ENCODE results near the gene NUP214.
"Not testable (repeated sequence)": the region's sequence is repeated elsewhere in the genome, so short reads cannot be mapped to it uniquely, and the experiment has no call there.

NUP214 gene

GRCh38 chr9:131193051-131193450 lies 67.7 kb downstream of the NUP214 start:
- no peak for DNase-seq (ENCODE audit: low read depth)

- no peak for DNase-seq (ENCODE audit: low read depth)
Measured at GRCh38 chr9:131194762-131195161, 69.4 kb downstream of the NUP214 start.

DNA sequence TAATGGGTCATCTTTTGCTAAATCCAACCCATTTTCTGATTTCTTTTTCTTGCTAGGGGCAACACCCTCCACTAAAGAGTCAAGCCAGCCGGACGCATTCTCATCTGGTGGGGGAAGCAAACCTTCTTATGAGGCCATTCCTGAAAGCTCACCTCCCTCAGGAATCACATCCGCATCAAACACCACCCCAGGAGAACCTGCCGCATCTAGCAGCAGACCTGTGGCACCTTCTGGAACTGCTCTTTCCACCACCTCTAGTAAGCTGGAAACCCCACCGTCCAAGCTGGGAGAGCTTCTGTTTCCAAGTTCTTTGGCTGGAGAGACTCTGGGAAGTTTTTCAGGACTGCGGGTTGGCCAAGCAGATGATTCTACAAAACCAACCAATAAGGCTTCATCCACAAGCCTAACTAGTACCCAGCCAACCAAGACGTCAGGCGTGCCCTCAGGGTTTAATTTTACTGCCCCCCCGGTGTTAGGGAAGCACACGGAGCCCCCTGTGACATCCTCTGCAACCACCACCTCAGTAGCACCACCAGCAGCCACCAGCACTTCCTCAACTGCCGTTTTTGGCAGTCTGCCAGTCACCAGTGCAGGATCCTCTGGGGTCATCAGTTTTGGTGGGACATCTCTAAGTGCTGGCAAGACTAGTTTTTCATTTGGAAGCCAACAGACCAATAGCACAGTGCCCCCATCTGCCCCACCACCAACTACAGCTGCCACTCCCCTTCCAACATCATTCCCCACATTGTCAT lies 72.0 kb downstream of the NUP214 start:
- no peak for DNase-seq (ENCODE audit: low read depth)

GRCh38 chr9:131198041-131198715 lies 72.8 kb downstream of the NUP214 start:
- no peak for DNase-seq (ENCODE audit: low read depth)

- DNase-seq (ENCODE audit: low read depth) = no peak
Measured at GRCh38 chr9:131201856-131202255, 76.5 kb downstream of the NUP214 start.

DNA sequence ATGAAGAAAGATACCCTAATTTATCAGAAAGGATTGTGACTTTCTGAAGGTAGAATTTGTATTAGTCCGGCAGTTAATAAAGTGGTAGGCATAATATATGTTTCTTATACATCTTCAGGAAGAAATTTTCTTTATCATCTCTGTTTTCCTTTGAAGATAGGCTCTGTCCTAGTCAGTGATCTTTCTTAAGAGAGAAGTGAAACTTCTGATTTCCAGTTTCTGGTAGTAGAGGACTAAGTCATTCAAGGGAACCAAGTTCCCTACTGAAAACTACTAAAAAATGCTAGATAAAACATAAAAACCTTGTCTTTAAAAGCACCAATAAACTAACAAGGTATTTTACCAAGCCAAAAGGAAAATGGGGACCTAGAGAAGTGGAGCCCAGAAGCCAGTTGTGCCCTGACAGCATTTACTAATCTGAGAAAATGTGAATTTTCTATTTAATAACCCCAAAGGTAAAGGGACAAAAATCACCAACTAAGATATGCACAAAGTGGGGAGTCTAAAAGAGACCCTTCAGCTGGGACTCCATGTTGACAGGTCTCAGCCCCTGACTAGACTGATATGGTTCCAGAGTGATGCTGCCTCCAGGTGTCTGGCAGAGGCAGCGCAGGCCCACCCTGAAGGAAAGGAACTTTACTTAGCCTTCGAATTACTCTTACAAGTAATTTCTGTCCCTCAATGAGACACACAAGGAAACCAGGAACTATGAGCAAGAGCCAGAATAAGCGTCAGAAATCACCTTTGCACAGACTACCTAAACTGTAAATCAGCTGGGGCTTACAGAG lies 78.2 kb downstream of the NUP214 start:
- no peak for DNase-seq (ENCODE audit: low read depth)

- no peak for DNase-seq (ENCODE audit: low read depth)
Measured at GRCh38 chr9:131204285-131204684, 78.9 kb downstream of the NUP214 start.

DNA sequence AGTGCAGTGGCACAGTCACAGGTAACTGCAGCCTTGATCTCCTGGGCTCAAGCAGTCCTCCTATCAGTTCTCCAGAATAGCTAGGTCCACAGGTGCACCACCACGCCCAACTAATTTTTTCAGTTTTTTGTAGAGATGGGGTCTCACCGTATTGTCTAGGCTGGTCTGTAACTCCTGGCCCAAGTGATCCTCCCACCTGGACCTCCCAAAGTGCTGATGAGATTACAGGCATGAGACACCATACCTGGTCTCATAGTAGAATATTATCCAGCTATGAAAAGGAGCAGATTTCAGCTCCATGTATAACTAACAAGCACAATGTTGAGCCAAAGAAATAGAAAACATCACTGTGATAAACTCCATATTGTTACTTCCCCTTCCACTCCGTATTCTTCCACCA lies 81.1 kb downstream of the NUP214 start:
- DNase-seq (ENCODE audit: low read depth) = no peak

DNA sequence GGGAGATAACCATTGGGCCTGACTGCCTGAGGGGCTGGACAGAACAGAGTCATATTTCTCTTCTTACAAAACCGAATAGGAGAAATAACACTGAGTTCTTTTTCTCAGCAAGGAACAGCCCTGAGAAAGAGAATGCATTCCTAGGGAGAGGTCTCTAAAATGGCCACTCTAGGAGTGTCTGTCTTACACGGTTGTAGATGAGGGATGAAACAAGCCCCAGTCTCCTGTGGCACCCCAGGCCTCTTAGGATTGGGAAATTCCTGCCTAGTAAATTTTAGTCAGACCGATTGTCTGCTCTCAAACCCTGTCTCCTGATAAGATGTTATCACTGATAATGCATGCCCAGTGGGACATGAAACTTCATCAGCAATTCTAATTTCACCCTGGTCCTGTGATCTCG lies 86.5 kb downstream of the NUP214 start:
- DNase-seq (ENCODE audit: low read depth) = not testable (repeated sequence)

GRCh38 chr9:131214286-131214856 lies 89.0 kb downstream of the NUP214 start:
- DNase-seq (ENCODE audit: low read depth) = no peak

DNA sequence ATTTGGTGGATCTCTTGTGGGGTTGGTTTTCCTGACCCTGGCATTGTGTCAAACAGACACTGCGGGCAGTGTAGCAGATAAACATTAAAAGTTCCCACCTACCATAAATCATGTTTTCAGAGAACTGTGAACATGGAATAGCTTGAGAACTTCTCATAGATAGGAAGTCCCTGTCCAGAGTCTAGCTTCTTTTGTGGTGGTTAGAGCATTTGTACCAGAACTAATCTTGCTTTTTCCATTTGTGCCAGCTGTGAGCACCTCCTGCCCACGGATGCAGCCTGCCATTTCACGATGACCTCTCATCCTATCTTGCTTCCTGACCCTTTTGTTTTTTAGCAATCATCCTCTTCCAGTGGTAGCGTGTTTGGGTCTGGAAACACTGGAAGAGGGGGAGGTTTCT lies 89.5 kb downstream of the NUP214 start:
- DNase-seq (ENCODE audit: low read depth) = peak; percentile 11

GRCh38 chr9:131216806-131217205 lies 91.4 kb downstream of the NUP214 start:
- no peak for DNase-seq (ENCODE audit: low read depth)

DNA sequence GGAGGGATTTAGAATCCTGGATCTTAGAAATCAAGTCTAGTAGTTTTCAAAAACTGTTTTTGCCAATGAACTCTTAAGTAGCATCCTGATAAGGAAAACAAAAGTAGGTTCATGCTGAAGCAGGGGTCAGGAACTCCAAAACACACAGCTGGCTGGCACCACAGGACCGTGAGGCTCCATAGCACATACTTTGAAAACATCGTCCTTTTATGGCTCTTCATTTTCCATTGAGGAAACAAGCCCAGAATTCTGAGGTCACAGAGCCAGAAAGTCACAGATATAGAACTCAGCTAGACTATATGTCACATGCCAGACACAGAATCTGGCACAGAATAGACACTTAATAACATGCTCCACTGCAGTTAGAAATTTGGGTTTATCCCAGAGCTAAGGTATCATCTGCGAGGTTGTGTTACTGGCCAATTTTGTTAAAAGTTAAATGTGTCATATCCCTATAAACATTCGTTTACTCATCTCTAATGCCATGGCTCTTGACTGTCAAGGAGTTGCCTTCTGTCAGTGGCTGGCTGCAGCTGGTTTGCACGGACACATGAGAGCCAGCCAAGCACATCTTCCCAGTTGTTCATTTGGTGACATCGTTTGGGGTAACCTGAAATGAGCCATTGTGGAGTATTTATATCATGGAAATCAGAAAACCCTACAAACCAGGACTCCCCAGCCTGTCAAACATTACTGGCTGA lies 92.1 kb downstream of the NUP214 start:
- no peak for DNase-seq (ENCODE audit: low read depth)

- DNase-seq (ENCODE audit: low read depth) = no peak
Measured at GRCh38 chr9:131218370-131218769, 93.0 kb downstream of the NUP214 start.

DNA sequence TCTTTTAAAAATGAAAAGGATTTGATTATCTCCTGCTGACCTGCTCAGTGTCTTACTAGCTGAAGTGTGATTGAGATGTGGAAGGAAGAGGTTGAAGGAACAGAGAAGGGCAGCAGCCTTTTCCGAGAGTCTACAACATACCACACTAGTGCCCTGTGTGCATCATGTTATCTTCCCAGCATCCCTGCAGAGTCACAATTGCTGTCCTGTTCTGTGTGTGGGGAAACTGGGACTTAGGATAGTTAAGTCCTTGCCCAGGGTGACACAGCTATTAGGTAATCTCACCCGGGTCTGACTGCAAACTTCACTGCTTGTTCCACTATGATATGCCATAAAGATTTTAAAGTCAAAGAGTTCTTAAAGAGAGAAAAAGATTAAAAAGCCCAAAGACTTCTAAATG lies 95.1 kb downstream of the NUP214 start:
- DNase-seq (ENCODE audit: low read depth) = no peak

GRCh38 chr9:131222460-131222859 lies 97.1 kb downstream of the NUP214 start:
- no peak for DNase-seq (ENCODE audit: low read depth)

- DNase-seq (ENCODE audit: low read depth) = no peak
Measured at GRCh38 chr9:131226226-131226625, 100.8 kb downstream of the NUP214 start.

- DNase-seq (ENCODE audit: low read depth) = no peak
Measured at GRCh38 chr9:131227112-131227958, 101.9 kb downstream of the NUP214 start.

DNA sequence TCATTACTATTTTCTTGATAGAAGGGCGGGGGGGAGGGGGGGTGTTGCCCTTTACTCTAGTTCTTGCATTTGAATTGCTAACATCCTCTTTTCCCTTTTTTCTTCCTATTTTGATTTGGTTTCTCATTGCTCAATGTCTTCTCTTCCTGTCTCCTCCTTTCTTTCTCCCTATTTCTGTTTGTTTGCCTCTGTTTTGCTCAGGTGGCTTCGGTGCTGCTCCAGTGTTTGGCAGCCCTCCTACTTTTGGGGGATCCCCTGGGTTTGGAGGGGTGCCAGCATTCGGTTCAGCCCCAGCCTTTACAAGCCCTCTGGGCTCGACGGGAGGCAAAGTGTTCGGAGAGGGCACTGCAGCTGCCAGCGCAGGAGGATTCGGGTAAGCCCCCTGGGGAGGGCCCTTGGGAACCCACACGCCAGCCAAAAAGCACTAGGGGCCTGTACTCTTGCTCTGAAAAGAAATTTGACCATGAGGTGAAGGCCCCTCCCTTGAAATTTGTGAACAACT lies 102.6 kb downstream of the NUP214 start:
- no peak for DNase-seq (ENCODE audit: low read depth)

GRCh38 chr9:131228988-131229387 lies 103.6 kb downstream of the NUP214 start:
- no peak for DNase-seq (ENCODE audit: low read depth)

GRCh38 chr9:131233556-131233955 lies 108.2 kb downstream of the NUP214 start:
- no peak for DNase-seq (ENCODE audit: low read depth)

Measured in CMK (cell line).